Neural cell (in vitro differentiated cells): Measurements from ENCODE around the gene TSPAN11. TPM values are rescaled to one million over a fixed set of nuclear protein-coding genes. Genes with fewer than 3 reads are reported as not detected.

Source experiments
- H2AFZ ChIP-seq: fragments of 200-600, 300-800 bp; sonication (generic), shearing (Covaris generic); 2 replicates; pipeline ENCODE4 v1.6.0; 2014; ENCODE audit warnings: low read depth, mild to moderate bottlenecking, antibody characterized with exemption, low read length, moderate library complexity
- H3F3A ChIP-seq: fragments of 200-600 bp; shearing (Covaris generic); 2 replicates; pipeline ENCODE4 v1.6.1; 2016; ENCODE audit warnings: mild to moderate bottlenecking, moderate library complexity, mixed read lengths, antibody characterized with exemption, low read length; ENCODE audit not compliant: insufficient read depth, poor library complexity, severe bottlenecking
- H3K27ac ChIP-seq: fragments of 200-600, 300-800 bp; sonication (generic), shearing (Covaris generic); 2 replicates; pipeline ENCODE4 v1.5.1; 2014; ENCODE audit warnings: mild to moderate bottlenecking, low read length, moderate library complexity
- H3K27me3 ChIP-seq: fragments of 300-800, 200-600 bp; sonication (generic), shearing (Covaris generic); 2 replicates; pipeline ENCODE4 v1.6.0; 2014; ENCODE audit warnings: mild to moderate bottlenecking, low read depth, low read length, moderate library complexity; ENCODE audit not compliant: insufficient read depth
- H3K36me3 ChIP-seq: fragments of 300-800, 200-600 bp; sonication (generic), shearing (Covaris generic); 2 replicates; pipeline ENCODE4 v1.5.1; 2014; ENCODE audit warnings: mild to moderate bottlenecking, antibody characterized with exemption, low read length, moderate library complexity; ENCODE audit not compliant: insufficient read depth
- H3K4me2 ChIP-seq: fragments of 300-800, 200-600 bp; sonication (generic), shearing (Covaris generic); 2 replicates; pipeline ENCODE4 v1.6.0; 2014; ENCODE audit warnings: mild to moderate bottlenecking, low read length
- H3K4me3 ChIP-seq: fragments of 300-800, 200-600 bp; sonication (generic), shearing (Covaris generic); 2 replicates; pipeline ENCODE4 v1.5.1; 2014; ENCODE audit warnings: mild to moderate bottlenecking, low read length, moderate library complexity
- H3K79me2 ChIP-seq: fragments of 200-600 bp; shearing (Covaris generic); replicated peaks from 2 replicates; pipeline ENCODE4 v1.6.0; 2014; ENCODE audit warnings: mild to moderate bottlenecking, low read length, moderate library complexity; ENCODE audit not compliant: insufficient read depth
- H3K9ac ChIP-seq: fragments of 300-800, 200-600 bp; sonication (generic), shearing (Covaris generic); 2 replicates; pipeline ENCODE4 v1.6.1; 2016; ENCODE audit warnings: mild to moderate bottlenecking, low read length, mixed read lengths
- H3K9me2 ChIP-seq: fragments of 200-600 bp; shearing (Covaris generic); 2 replicates; pipeline ENCODE4 v1.6.1; 2016; ENCODE audit warnings: mild to moderate bottlenecking, low read length, mixed read lengths; ENCODE audit not compliant: insufficient read depth
- H3K9me3 ChIP-seq: fragments of 200-600, 300-800 bp; sonication (generic), shearing (Covaris generic); 2 replicates; pipeline ENCODE4 v1.6.1; 2016; ENCODE audit warnings: mild to moderate bottlenecking, mixed run types, low read length, moderate library complexity, mixed read lengths
- H4K20me1 ChIP-seq: fragments of 200-600 bp; shearing (Covaris generic); 2 replicates; pipeline ENCODE4 v1.6.1; 2016; ENCODE audit warnings: mild to moderate bottlenecking, mixed run types; ENCODE audit not compliant: insufficient read depth
- EP300 ChIP-seq: fragments of 450-650 bp; conservative IDR thresholded peaks from 2 replicates; pipeline ENCODE4 v1.6.1; 2014; ENCODE audit warnings: antibody characterized with exemption, mild to moderate bottlenecking, moderate library complexity; ENCODE audit not compliant: poor library complexity, severe bottlenecking
- EZH2 ChIP-seq: fragments of 200-600, 300-800 bp; shearing (Covaris generic), sonication (generic); IDR thresholded peaks from 2 replicates; pipeline ENCODE4 v1.6.1; 2014; ENCODE audit warnings: antibody characterized with exemption, low read length, borderline replicate concordance, mild to moderate bottlenecking; ENCODE audit not compliant: insufficient read depth, poor library complexity, severe bottlenecking
- MXI1 ChIP-seq: fragments of 450-650 bp; conservative IDR thresholded peaks from 2 replicates; pipeline ENCODE4 v1.6.1; 2014; ENCODE audit warnings: antibody characterized with exemption, mild to moderate bottlenecking; ENCODE audit not compliant: poor library complexity, severe bottlenecking
- POLR2AphosphoS5 ChIP-seq: IDR thresholded peaks from 2 replicates; pipeline ENCODE4 v1.6.1; 2012
- RAD21 ChIP-seq: fragments of 450-650 bp; conservative IDR thresholded peaks from 2 replicates; pipeline ENCODE4 v1.6.1; 2014; ENCODE audit warnings: antibody characterized with exemption, mild to moderate bottlenecking, moderate library complexity
- SMC3 ChIP-seq: fragments of 450-650 bp; conservative IDR thresholded peaks from 2 replicates; pipeline ENCODE4 v1.6.1; 2014; ENCODE audit warnings: antibody characterized with exemption, mild to moderate bottlenecking, moderate library complexity; ENCODE audit not compliant: poor library complexity
- TAF1 ChIP-seq: IDR thresholded peaks from 2 replicates; pipeline ENCODE4 v1.6.1; 2012; ENCODE audit warnings: low read depth
- polyA plus RNA-seq: library from polyadenylated mRNA; depleted of rRNA; stranded (reverse); fragments of >200 nt; gene quantifications from 2 replicates; pipeline ENCODE4 v1.2.3, GENCODE V29; 2014
- TF ChIP-seq, protein P1 (sequence below): fragments of 450-650 bp; IDR thresholded peaks from 2 replicates; pipeline ENCODE4 v1.5.1; 2014; ENCODE audit warnings: antibody characterized with exemption, mild to moderate bottlenecking, moderate library complexity; ENCODE audit not compliant: poor library complexity, severe bottlenecking
- TF ChIP-seq, protein P2 (sequence below): IDR thresholded peaks from 2 replicates; pipeline ENCODE4 v1.6.1; 2012; ENCODE audit warnings: borderline replicate concordance

Gene TSPAN11
- polyA plus RNA-seq, 1 donor from 2014 or later, result 5.6 TPM

DNA sequence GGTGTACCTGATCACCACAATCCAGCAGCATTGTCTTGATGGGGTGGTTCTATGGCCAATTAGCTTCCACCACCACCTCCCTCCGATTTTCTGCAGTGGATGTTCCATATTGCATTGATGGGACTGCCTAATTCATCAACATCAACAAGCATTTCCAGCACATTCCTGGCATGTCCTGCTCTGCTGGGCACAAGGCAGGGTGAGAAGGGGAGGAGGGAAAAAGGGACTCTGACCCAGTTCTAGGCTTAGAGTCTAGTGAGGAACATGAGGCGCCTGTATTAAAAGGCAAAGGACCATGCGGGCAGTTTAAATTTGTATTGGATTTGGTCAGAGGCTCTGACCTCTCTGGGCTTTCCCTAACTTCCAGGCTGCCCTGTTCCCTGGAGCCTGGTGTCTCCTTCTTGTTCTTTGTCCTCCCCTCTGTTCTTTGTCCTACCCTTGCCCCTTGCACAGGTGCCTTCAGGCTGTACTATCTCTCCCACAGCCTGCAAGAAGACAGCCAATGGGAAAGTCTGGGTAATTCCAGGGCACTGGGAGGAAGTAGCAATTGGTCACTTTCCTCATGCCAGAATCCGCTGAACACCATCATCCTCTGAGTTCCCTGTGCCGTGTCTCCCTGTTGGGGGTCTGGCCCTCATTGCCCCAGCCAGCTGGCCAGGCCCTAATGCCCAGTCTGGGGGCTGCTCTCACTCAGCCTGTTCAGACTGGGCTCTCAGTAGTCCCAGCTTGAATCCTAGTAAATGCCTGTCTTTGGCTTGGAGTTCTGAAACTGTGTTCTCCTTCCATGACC lies 43.3 kb downstream of the TSPAN11 start:
- no peak overlapping the region for H3K4me2 ChIP-seq
- H3F3A ChIP-seq, result no peaks in the 10 kb centered on the region
- H3K9me3 ChIP-seq, result no peaks in the 10 kb centered on the region
- H3K9me2 ChIP-seq, result no peaks in the 10 kb centered on the region
- no peaks in the 10 kb centered on the region for H4K20me1 ChIP-seq
- H2AFZ ChIP-seq, result no peak overlapping the region
- no peak overlapping the region for H3K4me3 ChIP-seq
- TF ChIP-seq EZH2 (no peak), MXI1 (no peak), EP300 (no peak), RAD21 (no peak), TAF1 (no peak), SMC3 (no peak), POLR2AphosphoS5 (no peak)
- TF ChIP-seq, protein P1, sequence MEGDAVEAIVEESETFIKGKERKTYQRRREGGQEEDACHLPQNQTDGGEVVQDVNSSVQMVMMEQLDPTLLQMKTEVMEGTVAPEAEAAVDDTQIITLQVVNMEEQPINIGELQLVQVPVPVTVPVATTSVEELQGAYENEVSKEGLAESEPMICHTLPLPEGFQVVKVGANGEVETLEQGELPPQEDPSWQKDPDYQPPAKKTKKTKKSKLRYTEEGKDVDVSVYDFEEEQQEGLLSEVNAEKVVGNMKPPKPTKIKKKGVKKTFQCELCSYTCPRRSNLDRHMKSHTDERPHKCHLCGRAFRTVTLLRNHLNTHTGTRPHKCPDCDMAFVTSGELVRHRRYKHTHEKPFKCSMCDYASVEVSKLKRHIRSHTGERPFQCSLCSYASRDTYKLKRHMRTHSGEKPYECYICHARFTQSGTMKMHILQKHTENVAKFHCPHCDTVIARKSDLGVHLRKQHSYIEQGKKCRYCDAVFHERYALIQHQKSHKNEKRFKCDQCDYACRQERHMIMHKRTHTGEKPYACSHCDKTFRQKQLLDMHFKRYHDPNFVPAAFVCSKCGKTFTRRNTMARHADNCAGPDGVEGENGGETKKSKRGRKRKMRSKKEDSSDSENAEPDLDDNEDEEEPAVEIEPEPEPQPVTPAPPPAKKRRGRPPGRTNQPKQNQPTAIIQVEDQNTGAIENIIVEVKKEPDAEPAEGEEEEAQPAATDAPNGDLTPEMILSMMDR, result no peak
- TF ChIP-seq, protein P2, sequence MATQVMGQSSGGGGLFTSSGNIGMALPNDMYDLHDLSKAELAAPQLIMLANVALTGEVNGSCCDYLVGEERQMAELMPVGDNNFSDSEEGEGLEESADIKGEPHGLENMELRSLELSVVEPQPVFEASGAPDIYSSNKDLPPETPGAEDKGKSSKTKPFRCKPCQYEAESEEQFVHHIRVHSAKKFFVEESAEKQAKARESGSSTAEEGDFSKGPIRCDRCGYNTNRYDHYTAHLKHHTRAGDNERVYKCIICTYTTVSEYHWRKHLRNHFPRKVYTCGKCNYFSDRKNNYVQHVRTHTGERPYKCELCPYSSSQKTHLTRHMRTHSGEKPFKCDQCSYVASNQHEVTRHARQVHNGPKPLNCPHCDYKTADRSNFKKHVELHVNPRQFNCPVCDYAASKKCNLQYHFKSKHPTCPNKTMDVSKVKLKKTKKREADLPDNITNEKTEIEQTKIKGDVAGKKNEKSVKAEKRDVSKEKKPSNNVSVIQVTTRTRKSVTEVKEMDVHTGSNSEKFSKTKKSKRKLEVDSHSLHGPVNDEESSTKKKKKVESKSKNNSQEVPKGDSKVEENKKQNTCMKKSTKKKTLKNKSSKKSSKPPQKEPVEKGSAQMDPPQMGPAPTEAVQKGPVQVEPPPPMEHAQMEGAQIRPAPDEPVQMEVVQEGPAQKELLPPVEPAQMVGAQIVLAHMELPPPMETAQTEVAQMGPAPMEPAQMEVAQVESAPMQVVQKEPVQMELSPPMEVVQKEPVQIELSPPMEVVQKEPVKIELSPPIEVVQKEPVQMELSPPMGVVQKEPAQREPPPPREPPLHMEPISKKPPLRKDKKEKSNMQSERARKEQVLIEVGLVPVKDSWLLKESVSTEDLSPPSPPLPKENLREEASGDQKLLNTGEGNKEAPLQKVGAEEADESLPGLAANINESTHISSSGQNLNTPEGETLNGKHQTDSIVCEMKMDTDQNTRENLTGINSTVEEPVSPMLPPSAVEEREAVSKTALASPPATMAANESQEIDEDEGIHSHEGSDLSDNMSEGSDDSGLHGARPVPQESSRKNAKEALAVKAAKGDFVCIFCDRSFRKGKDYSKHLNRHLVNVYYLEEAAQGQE, result no peak
- H3K9ac ChIP-seq, result no peak overlapping the region
- H3K79me2 ChIP-seq, result no peaks in the 10 kb centered on the region
- H3K27ac ChIP-seq, result no peak overlapping the region
- no peaks in the 10 kb centered on the region for H3K36me3 ChIP-seq
- H3K27me3 ChIP-seq, result no peaks in the 10 kb centered on the region

DNA sequence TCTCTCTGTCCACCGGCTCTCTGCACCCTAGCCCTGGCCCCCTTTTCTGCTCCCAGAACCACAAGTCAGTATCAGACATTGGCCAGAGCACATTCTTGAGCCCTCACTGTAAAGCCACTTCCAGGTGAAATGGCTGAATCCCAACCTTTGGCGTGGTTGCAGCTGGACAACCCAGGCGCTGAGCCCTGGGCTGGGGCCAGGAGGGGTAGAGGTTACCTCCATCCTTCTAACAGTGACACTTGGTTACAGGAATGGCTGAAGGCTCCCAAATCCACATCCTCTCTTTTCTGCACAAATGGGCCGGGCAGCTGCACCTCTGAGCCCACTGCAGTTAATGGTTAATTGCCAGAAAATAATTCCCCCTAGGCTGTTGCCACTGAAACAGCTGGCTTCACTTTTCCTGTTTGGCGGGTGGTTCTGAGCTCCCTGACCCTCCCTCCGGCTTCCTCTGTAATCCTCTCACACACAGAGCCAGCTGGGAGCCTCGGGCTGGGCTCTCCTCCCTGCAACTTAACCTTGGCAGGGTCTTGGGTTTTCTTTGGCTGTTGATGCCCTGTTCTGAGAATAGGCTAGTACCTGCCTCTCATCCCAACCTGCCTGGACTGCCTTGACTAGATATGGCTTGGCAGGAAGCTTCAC lies 44.1 kb downstream of the TSPAN11 start:
- Histone ChIP-seq H2AFZ (no peak overlapping the region), H3K4me3 (no peak overlapping the region), H3K36me3 (no peaks in the 10 kb centered on the region), H3K4me2 (no peak overlapping the region), H4K20me1 (no peaks in the 10 kb centered on the region), H3K9me2 (no peaks in the 10 kb centered on the region), H3K9me3 (no peaks in the 10 kb centered on the region), H3K27me3 (no peaks in the 10 kb centered on the region), H3K79me2 (no peaks in the 10 kb centered on the region), H3K9ac (no peak overlapping the region), H3K27ac (no peak overlapping the region), H3F3A (no peaks in the 10 kb centered on the region)
- TF ChIP-seq, protein P2, result no peak
- TF ChIP-seq, protein P1, result no peak
- TF ChIP-seq EP300 (no peak), MXI1 (no peak), TAF1 (no peak), RAD21 (no peak), SMC3 (no peak), POLR2AphosphoS5 (no peak), EZH2 (no peak)
